Right hindlimb (tissue), 1 donor: ENCODE measurements around the gene EPDR1.

ENCODE experiments used
- DNase-seq: peaks from one replicate; pipeline ENCODE4 v3.0.0-alpha.2; 2018

Gene EPDR1

GRCh38 chr7:37920305-37920848 is at the start of gene EPDR1:
Gene EPDR1, plus strand, starts transcription at chr7:37920640. Its CDS starts 300 bp downstream, at chr7:37920940.
- DNase-seq: no peak

GRCh38 chr7:37882086-37882485 is 38.4 kb upstream of the EPDR1 start:
- no peak for DNase-seq

- DNase-seq: no peak
These were observed 27.1 kb upstream of the EPDR1 start for GRCh38 chr7:37893359-37893758.

- no peak for DNase-seq
These were observed 25.8 kb upstream of the EPDR1 start for GRCh38 chr7:37894671-37895070.

- DNase-seq: no peak
These were observed 20.7 kb upstream of the EPDR1 start for GRCh38 chr7:37899712-37900247.

- DNase-seq: no peak
These were observed 19.1 kb upstream of the EPDR1 start for GRCh38 chr7:37901236-37901827.

- no peak for DNase-seq
These were observed 18.4 kb upstream of the EPDR1 start for GRCh38 chr7:37901890-37902524.

- no peak for DNase-seq
These were observed 12.1 kb upstream of the EPDR1 start for GRCh38 chr7:37908221-37908788.

- DNase-seq: no peak
These were observed 7.7 kb upstream of the EPDR1 start for GRCh38 chr7:37912756-37913155.

GRCh38 chr7:37915438-37915837 is 5.0 kb upstream of the EPDR1 start:
- peak; percentile 56 for DNase-seq

- DNase-seq: peak; percentile 68
These were observed 4.3 kb upstream of the EPDR1 start for GRCh38 chr7:37916017-37916672.

- DNase-seq: peak; percentile 90
These were observed 3.5 kb upstream of the EPDR1 start, which contains the start of gene SFRP4 for GRCh38 chr7:37916673-37917660. Gene SFRP4, minus strand, starts transcription at chr7:37916817. Its CDS starts 280 bp downstream, at chr7:37916537.

- DNase-seq: no peak
These were observed 1.9 kb upstream of the EPDR1 start for GRCh38 chr7:37918526-37918925.

GRCh38 chr7:37920849-37921805 is 687 bp downstream of the EPDR1 start:
- peak; percentile 78 for DNase-seq

- DNase-seq: no peak
These were observed 1.4 kb downstream of the EPDR1 start for GRCh38 chr7:37921876-37922275.

- DNase-seq: no peak
These were observed 3.6 kb downstream of the EPDR1 start for GRCh38 chr7:37923996-37924395.

- DNase-seq: peak; percentile 51
These were observed 4.1 kb downstream of the EPDR1 start for GRCh38 chr7:37924491-37925041.

- DNase-seq: no peak
These were observed 5.2 kb downstream of the EPDR1 start for GRCh38 chr7:37925620-37926019.

GRCh38 chr7:37927773-37928444 is 7.5 kb downstream of the EPDR1 start:
- no peak for DNase-seq

- no peak for DNase-seq
These were observed 8.4 kb downstream of the EPDR1 start for GRCh38 chr7:37928878-37929277.
